H9 (cell line): ENCODE measurements around the gene LDLRAD4. TPM values are rescaled to one million over a fixed set of nuclear protein-coding genes. Genes with fewer than 3 reads are reported as not detected.
A peak's percentile ranks its signal among the peaks of the same experiment; 100 is the strongest.

ENCODE experiments used
- DNase-seq: peaks from one replicate; pipeline ENCODE4 v3.0.0-alpha.2; 2017
- H2AFZ ChIP-seq: one replicate; pipeline ENCODE4 v1.6.1; 2013; ENCODE audit warnings: mild to moderate bottlenecking, low read length, control low read depth, moderate library complexity
- H2AK5ac ChIP-seq: 2 replicates; pipeline ENCODE4 v1.6.1; 2013; ENCODE audit warnings: low read length, control low read depth, mixed read lengths; ENCODE audit not compliant: insufficient read length
- H2BK120ac ChIP-seq: one replicate; pipeline ENCODE4 v1.6.1; 2013; ENCODE audit warnings: low read depth, mild to moderate bottlenecking, low read length, control low read depth, inconsistent platforms; ENCODE audit not compliant: poor library complexity, severe bottlenecking
- H2BK12ac ChIP-seq: 2 replicates; pipeline ENCODE4 v1.6.1; 2013; ENCODE audit warnings: low read length, control low read depth, mixed read lengths, low read depth; ENCODE audit not compliant: insufficient read length
- H2BK15ac ChIP-seq: 2 replicates; pipeline ENCODE4 v1.6.1; 2013; ENCODE audit warnings: low read depth, low read length, control low read depth
- H2BK20ac ChIP-seq: one replicate; pipeline ENCODE4 v1.6.1; 2013; ENCODE audit warnings: low read depth, mild to moderate bottlenecking, low read length, control low read depth, inconsistent platforms; ENCODE audit not compliant: poor library complexity, severe bottlenecking
- H2BK5ac ChIP-seq: 2 replicates; pipeline ENCODE4 v1.6.1; 2013; ENCODE audit warnings: low read length, control low read depth, mixed read lengths; ENCODE audit not compliant: insufficient read length
- H3K14ac ChIP-seq: 2 replicates; pipeline ENCODE4 v1.6.1; 2013; ENCODE audit warnings: low read length, control low read depth; ENCODE audit not compliant: insufficient read depth
- H3K18ac ChIP-seq: 2 replicates; pipeline ENCODE4 v1.6.1; 2013; ENCODE audit warnings: low read depth, mild to moderate bottlenecking, mixed read lengths, low read length, control low read depth; ENCODE audit not compliant: insufficient read length
- H3K23ac ChIP-seq: 2 replicates; pipeline ENCODE4 v1.6.1; 2013; ENCODE audit warnings: low read length, control low read depth, mixed read lengths, low read depth; ENCODE audit not compliant: insufficient read length
- H3K23me2 ChIP-seq: 2 replicates; pipeline ENCODE4 v1.6.1; 2013; ENCODE audit warnings: low read depth, mild to moderate bottlenecking, mixed read lengths, low read length, control low read depth; ENCODE audit not compliant: insufficient read length, poor library complexity, severe bottlenecking
- H3K27ac ChIP-seq: 2 replicates; pipeline ENCODE4 v1.5.1; 2013; ENCODE audit warnings: low read length, control low read depth, mixed read lengths, low read depth; ENCODE audit not compliant: insufficient read length
- H3K27me3 ChIP-seq: 2 replicates; pipeline ENCODE4 v1.6.1; 2013; ENCODE audit warnings: low read length, control low read depth, inconsistent platforms; ENCODE audit not compliant: insufficient read depth
- H3K4ac ChIP-seq: 2 replicates; pipeline ENCODE4 v1.6.1; 2013; ENCODE audit warnings: low read depth, mild to moderate bottlenecking, control low read depth, inconsistent platforms, low read length, moderate library complexity
- H3K4me1 ChIP-seq: 2 replicates; pipeline ENCODE4 v1.6.1; 2013; ENCODE audit warnings: low read length, control low read depth, inconsistent platforms; ENCODE audit not compliant: insufficient read depth
- H3K4me2 ChIP-seq: 2 replicates; pipeline ENCODE4 v1.6.1; 2013; ENCODE audit warnings: low read length, control low read depth, mixed read lengths; ENCODE audit not compliant: insufficient read length, insufficient read depth
- H3K56ac ChIP-seq: 2 replicates; pipeline ENCODE4 v1.6.1; 2013; ENCODE audit warnings: low read depth, mild to moderate bottlenecking, mixed read lengths, low read length, control low read depth; ENCODE audit not compliant: insufficient read length
- H3K79me1 ChIP-seq: 2 replicates; pipeline ENCODE4 v1.6.1; 2013; ENCODE audit warnings: low read depth, mild to moderate bottlenecking, moderate library complexity, low read length, control low read depth, inconsistent platforms; ENCODE audit not compliant: insufficient read depth, poor library complexity, severe bottlenecking
- H3K79me2 ChIP-seq: 2 replicates; pipeline ENCODE4 v1.6.1; 2013; ENCODE audit warnings: low read length, control low read depth, inconsistent platforms; ENCODE audit not compliant: insufficient read depth
- H3K9ac ChIP-seq: 2 replicates; pipeline ENCODE4 v1.6.1; 2013; ENCODE audit warnings: low read length, control low read depth, mixed read lengths; ENCODE audit not compliant: insufficient read length; ENCODE audit errors: extremely low read depth
- H3K9me3 ChIP-seq: one replicate; pipeline ENCODE4 v1.6.1; 2013; ENCODE audit warnings: low read depth, low read length, inconsistent platforms; ENCODE audit not compliant: control insufficient read depth
- H3T11ph ChIP-seq: one replicate; pipeline ENCODE4 v1.6.1; 2013; ENCODE audit warnings: mild to moderate bottlenecking, low read length, control low read depth, inconsistent platforms
- H4K20me1 ChIP-seq: one replicate; pipeline ENCODE4 v1.6.1; 2013; ENCODE audit not compliant: control insufficient read depth, insufficient read length, insufficient read depth
- H4K5ac ChIP-seq: 2 replicates; pipeline ENCODE4 v1.6.1; 2013; ENCODE audit warnings: low read depth, mild to moderate bottlenecking, mixed read lengths, low read length, control low read depth; ENCODE audit not compliant: insufficient read length
- H4K8ac ChIP-seq: replicated peaks from 2 replicates; pipeline ENCODE4 v1.6.1; 2013; ENCODE audit warnings: low read length, control low read depth, mixed read lengths, low read depth; ENCODE audit not compliant: insufficient read length
- H4K91ac ChIP-seq: 2 replicates; pipeline ENCODE4 v1.6.1; 2013; ENCODE audit warnings: low read depth, mild to moderate bottlenecking, moderate library complexity, mixed read lengths, low read length, control low read depth; ENCODE audit not compliant: insufficient read length
- H3K27ac Mint-ChIP-seq, 3 experiments: 2 replicates in 2 of 3; 3 replicates in 1 of 3; pipeline ENCODE4 v1.8.0; 2020 to 2021; ENCODE audit warnings: mixed read lengths in 3 of 3, mild to moderate bottlenecking in 1 of 3, moderate library complexity in 1 of 3
- H3K27me3 Mint-ChIP-seq: 2 replicates; pipeline ENCODE4 v1.8.0; 2021; ENCODE audit warnings: low read depth, mild to moderate bottlenecking, moderate library complexity, mixed read lengths
- H3K36me3 Mint-ChIP-seq, 3 experiments: 2 replicates in 2 of 3; 3 replicates in 1 of 3; pipeline ENCODE4 v1.8.0; 2020 to 2021; ENCODE audit warnings: low read depth in 3 of 3, mixed read lengths in 3 of 3; ENCODE audit not compliant: insufficient read depth in 1 of 3
- H3K4me1 Mint-ChIP-seq, 2 experiments: 2 replicates each; pipeline ENCODE4 v1.8.0; 2020; ENCODE audit warnings: mixed read lengths in 2 of 2
- H3K4me3 Mint-ChIP-seq, 2 experiments: 2 replicates in 1 of 2; 3 replicates in 1 of 2; pipeline ENCODE4 v1.8.0; 2020 to 2021; ENCODE audit warnings: mild to moderate bottlenecking in 2 of 2, mixed read lengths in 2 of 2, moderate library complexity in 1 of 2
- H3K9me3 Mint-ChIP-seq, 2 experiments: 2 replicates in 1 of 2; 3 replicates in 1 of 2; pipeline ENCODE4 v1.8.0; 2020; ENCODE audit warnings: mild to moderate bottlenecking in 2 of 2, mixed read lengths in 2 of 2, moderate library complexity in 1 of 2
- WGBS: extraction: QIAGEN DNeasy Blood & Tissue Kit; methylation state at CpG from one replicate; pipeline ENCODE4 v1.1.7; 2013; ENCODE audit warnings: missing lambda C conversion rate, low lambda C conversion rate, mixed read lengths; ENCODE audit not compliant: insufficient read length; ENCODE audit errors: extremely low coverage; 5-methylcytosine and 5-hydroxymethylcytosine counted together
- total RNA-seq: library from RNA; stranded (reverse); gene quantifications from 2 replicates; pipeline ENCODE4 v1.2.1, GENCODE V29; 2021
- TF ChIP-seq, protein P1 (sequence below): fragments of 200-600 bp; sonication (generic); conservative IDR thresholded peaks from 3 replicates; pipeline ENCODE4 v1.8.0; 2021; ENCODE audit warnings: antibody characterized with exemption, mild to moderate bottlenecking

Gene LDLRAD4
- total RNA-seq, 1 experiment from 2014 or later, result 3.9 TPM

DNA sequence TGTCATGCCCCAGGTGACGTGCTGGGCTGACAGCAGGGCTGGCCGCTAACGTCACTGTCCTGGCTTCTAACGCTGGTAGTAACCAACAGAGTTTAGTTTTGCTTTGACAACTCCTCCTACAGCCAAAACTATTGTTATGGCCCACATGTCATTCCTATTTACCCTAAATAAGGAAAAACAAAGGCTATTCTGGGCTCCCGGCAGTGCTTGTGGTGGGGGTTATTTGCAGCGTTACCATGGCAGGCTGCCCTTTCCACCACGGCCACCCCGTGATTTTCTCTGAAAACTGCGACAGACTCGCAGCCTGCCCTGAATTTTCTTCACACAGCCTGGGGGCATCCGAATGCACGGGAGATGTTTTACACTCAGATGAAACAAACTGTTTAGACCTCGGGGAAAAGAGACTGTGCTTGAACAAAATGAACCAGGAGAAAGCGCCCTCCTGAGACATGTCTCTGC, 392.6 kb downstream of the LDLRAD4 start:
- Histone ChIP-seq H3K4ac (no peak overlapping the region; the same call in 1 of the 2 replicates), H4K91ac (no peak overlapping the region), H2BK12ac (no peak overlapping the region), H3K27me3 (no peaks in the 10 kb centered on the region; the same call in 1 of the 2 replicates), H2BK20ac (no peak overlapping the region), H3K4me1 (no peaks in the 10 kb centered on the region), H3K79me2 (no peaks in the 10 kb centered on the region), H2BK120ac (no peak overlapping the region), H2BK15ac (no peak overlapping the region), H3K79me1 (no peaks in the 10 kb centered on the region), H4K8ac (no peak overlapping the region), H3K9ac (no peak overlapping the region), H3K27ac (no peak overlapping the region), H2AFZ (no peak overlapping the region), H3K4me2 (peak overlapping the region; percentile 22), H3K23ac (no peak overlapping the region), H4K20me1 (no peaks in the 10 kb centered on the region), H3K14ac (peak overlapping the region; percentile 22; the same call in 1 of the 2 replicates), H3K56ac (no peak overlapping the region), H2BK5ac (no peak overlapping the region), H3K18ac (peak overlapping the region; percentile 38), H3K9me3 (no peaks in the 10 kb centered on the region), H3K23me2 (no peaks in the 10 kb centered on the region), H3T11ph (no peak overlapping the region), H2AK5ac (no peak overlapping the region), H4K5ac (no peak overlapping the region)
- H3K4me1 Mint-ChIP-seq, result peaks cover 17 to 22% of the 10 kb centered on the region in 2 experiments
- TF ChIP-seq, protein P1, sequence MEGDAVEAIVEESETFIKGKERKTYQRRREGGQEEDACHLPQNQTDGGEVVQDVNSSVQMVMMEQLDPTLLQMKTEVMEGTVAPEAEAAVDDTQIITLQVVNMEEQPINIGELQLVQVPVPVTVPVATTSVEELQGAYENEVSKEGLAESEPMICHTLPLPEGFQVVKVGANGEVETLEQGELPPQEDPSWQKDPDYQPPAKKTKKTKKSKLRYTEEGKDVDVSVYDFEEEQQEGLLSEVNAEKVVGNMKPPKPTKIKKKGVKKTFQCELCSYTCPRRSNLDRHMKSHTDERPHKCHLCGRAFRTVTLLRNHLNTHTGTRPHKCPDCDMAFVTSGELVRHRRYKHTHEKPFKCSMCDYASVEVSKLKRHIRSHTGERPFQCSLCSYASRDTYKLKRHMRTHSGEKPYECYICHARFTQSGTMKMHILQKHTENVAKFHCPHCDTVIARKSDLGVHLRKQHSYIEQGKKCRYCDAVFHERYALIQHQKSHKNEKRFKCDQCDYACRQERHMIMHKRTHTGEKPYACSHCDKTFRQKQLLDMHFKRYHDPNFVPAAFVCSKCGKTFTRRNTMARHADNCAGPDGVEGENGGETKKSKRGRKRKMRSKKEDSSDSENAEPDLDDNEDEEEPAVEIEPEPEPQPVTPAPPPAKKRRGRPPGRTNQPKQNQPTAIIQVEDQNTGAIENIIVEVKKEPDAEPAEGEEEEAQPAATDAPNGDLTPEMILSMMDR, result no peak
- H3K9me3 Mint-ChIP-seq, result no peaks in the 10 kb centered on the region
- 0 out of 7 replicates have a peak overlapping the region, but pooled peaks of 1 of the 3 experiments have one; percentile 40 for H3K27ac Mint-ChIP-seq
- H3K27me3 Mint-ChIP-seq, result peaks cover 16% of the 10 kb centered on the region
- H3K36me3 Mint-ChIP-seq, result no peaks in the 10 kb centered on the region
- peak overlapping the region; percentile 24 to 72; a peak in 4 of 5 replicates for H3K4me3 Mint-ChIP-seq
- WGBS, result no CpG with 5 or more reads among the region's 14 CpGs
- peak; percentile 27 for DNase-seq
